Measurements from ENCODE around the gene PVALEF.

Gene PVALEF

DNA sequence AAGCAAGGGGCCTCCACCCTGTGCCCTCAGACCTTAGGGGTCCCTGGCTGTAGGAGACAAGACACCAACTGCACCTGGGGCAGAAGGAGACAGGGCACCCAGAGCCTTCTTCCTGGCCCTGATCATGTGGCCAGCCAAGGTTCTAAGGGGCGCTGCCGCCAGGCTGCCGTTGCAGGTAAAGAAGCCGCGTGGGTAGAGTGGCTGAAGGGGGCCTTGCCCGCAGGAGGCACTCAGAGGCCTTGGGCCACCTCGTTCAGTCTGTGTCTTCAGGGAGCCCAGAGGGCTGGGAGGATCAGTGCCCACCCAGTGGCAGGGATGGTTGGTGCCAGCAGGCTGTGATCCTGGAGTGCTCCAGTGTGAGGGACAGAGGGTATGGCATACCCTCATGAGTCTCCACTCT is 2.3 kb downstream of the PVALEF start:
- DNase-seq (ENCODE audit: low read depth) = no peak
- TF ChIP-seq CTCF (IDR thresholded peaks at IDR 0.05; ENCODE audit: insufficient read depth, low read depth, low read length, missing control alignments) = no peak
- no peak overlapping the region for H3K4me3 ChIP-seq (ENCODE audit: low read length)

DNA sequence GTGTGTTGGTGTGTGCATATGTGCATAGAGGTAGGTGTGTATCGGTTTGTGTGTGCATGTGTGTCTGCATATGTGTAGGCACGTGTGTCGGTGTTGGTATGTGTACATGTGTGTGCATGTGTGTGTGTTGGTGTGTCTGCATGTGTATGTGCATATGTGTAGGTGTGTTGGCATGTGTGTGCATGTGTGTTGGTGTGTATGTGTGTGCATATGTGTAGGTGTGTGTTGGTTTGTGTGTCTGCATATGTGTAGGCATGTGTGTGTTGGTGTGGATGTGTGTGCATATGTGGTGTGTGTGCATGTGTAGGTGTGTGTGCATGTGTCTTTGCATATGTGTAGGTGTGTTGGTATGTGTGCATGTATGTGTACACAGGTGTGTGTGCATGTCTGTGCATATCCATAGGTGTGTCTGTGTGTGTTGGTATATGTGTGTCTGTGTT is 4.6 kb downstream of the PVALEF start:
- no peak for DNase-seq (ENCODE audit: low read depth)
- no peak overlapping the region for H3K4me3 ChIP-seq (ENCODE audit: low read length)
- TF ChIP-seq CTCF (IDR thresholded peaks at IDR 0.05; ENCODE audit: insufficient read depth, low read depth, low read length, missing control alignments) = no peak

GRCh38 chr17:81170727-81171494 is 5.6 kb downstream of the PVALEF start:
- no peak for DNase-seq (ENCODE audit: low read depth)
- H3K4me3 ChIP-seq (ENCODE audit: low read length) = no peak overlapping the region
- TF ChIP-seq CTCF (IDR thresholded peaks at IDR 0.05; ENCODE audit: insufficient read depth, low read depth, low read length, missing control alignments) = no peak

DNA sequence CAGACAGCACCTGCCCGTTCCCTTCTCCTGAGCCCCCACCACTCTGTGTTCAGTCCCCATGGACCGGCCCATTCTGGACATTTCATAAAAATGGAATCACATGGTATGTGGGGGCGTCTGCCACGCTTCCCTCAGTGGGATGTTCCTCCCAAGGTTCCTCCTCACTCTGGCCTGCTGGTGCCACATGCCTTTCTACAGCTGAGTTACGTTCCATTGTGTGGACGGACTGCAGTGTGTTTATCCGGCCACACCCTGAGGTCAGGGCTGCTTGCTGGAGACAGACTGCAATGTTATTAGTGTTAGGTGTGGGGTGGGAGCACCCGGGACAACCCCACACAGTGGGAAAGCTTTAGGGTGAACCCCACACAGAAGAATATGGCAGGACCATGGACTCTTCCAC is 6.6 kb downstream of the PVALEF start:
- DNase-seq (ENCODE audit: low read depth) = no peak
- no peak for TF ChIP-seq CTCF (IDR thresholded peaks at IDR 0.05; ENCODE audit: insufficient read depth, low read depth, low read length, missing control alignments)
- no peak overlapping the region for H3K4me3 ChIP-seq (ENCODE audit: low read length)

- no peak overlapping the region for H3K4me3 ChIP-seq (ENCODE audit: low read length)
- no peak for DNase-seq (ENCODE audit: low read depth)
- TF ChIP-seq CTCF (IDR thresholded peaks at IDR 0.05; ENCODE audit: insufficient read depth, low read depth, low read length, missing control alignments) = no peak
Observed at GRCh38 chr17:81173052-81173761, 7.9 kb downstream of the PVALEF start.

- no peak for TF ChIP-seq CTCF (IDR thresholded peaks at IDR 0.05; ENCODE audit: insufficient read depth, low read depth, low read length, missing control alignments)
- H3K4me3 ChIP-seq (ENCODE audit: low read length) = no peak overlapping the region
- no peak for DNase-seq (ENCODE audit: low read depth)
Observed at GRCh38 chr17:81173762-81174155, 8.5 kb downstream of the PVALEF start.

All from epithelial cell of esophagus (primary cell).